Measurements from ENCODE around the gene CERKL. TPM values are rescaled to one million over a fixed set of nuclear protein-coding genes. Genes with fewer than 3 reads are reported as not detected.

The CERKL gene
- total RNA-seq, 1 donor from 2014 or later: not detected

DNA sequence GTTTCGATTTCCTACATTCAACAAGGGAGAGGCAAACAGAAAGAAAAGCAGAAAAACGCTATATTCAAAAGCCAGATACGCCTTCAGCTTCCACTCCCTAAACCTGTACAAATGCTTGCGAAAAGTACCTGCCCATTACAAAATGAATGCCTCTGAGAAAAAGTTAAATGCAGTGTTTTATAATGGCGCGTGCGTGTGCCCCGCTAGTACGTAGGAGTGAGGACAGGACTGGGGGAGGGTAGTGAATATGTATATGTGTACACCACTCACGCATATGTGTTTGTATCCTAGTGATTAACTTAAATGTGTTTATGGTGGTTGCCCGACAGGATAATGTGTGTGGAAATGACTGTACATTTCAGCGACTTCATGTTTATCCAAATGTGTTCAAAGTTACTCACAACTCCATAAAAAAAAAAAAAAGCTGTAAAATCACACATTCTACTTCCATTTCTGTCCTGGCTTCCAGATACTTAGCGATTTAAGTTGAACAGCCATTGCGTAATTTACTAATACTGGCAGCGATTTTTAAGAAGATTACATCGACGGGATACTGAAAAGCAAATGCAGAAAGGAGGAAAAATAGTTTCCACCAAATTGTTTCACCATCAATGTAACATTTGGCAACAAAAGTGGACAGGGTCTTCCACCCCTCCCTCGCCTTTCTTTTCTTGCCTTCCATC, 22.1 kb upstream of the CERKL start:
- H4K20me1 ChIP-seq (ENCODE audit: low read depth): peaks cover 73% of the 10 kb centered on the region
- peaks cover 77% of the 10 kb centered on the region for H3K27me3 Mint-ChIP-seq (ENCODE audit: insufficient read depth, low read depth)
- no peak overlapping the region for H3K4me3 ChIP-seq
- no peaks in the 10 kb centered on the region for H3K9me3 ChIP-seq (ENCODE audit: low read depth)
- no peak overlapping the region for H3K27ac Mint-ChIP-seq
- H3K9me3 Mint-ChIP-seq: no peaks in the 10 kb centered on the region
- no peak overlapping the region for H2AFZ ChIP-seq (replicated peaks)
- H3K4me1 ChIP-seq: peaks cover 11% of the 10 kb centered on the region
- H3K4me2 ChIP-seq: no peak overlapping the region
- H3K36me3 Mint-ChIP-seq: no peaks in the 10 kb centered on the region
- no peak overlapping the region for H3K9ac ChIP-seq
- peaks cover 100% of the 10 kb centered on the region for H3K27me3 ChIP-seq
- TF ChIP-seq EZH2phosphoT487 (IDR thresholded peaks at IDR 0.05) (peak; percentile 3), EZH2 (IDR thresholded peaks at IDR 0.05) (no peak)
- TF ChIP-seq, protein P1, sequence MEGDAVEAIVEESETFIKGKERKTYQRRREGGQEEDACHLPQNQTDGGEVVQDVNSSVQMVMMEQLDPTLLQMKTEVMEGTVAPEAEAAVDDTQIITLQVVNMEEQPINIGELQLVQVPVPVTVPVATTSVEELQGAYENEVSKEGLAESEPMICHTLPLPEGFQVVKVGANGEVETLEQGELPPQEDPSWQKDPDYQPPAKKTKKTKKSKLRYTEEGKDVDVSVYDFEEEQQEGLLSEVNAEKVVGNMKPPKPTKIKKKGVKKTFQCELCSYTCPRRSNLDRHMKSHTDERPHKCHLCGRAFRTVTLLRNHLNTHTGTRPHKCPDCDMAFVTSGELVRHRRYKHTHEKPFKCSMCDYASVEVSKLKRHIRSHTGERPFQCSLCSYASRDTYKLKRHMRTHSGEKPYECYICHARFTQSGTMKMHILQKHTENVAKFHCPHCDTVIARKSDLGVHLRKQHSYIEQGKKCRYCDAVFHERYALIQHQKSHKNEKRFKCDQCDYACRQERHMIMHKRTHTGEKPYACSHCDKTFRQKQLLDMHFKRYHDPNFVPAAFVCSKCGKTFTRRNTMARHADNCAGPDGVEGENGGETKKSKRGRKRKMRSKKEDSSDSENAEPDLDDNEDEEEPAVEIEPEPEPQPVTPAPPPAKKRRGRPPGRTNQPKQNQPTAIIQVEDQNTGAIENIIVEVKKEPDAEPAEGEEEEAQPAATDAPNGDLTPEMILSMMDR (IDR thresholded peaks at IDR 0.05): no peak
- no peaks in the 10 kb centered on the region for H3K36me3 ChIP-seq
- DNase-seq (ENCODE audit: low spot score): no peak
- H3K79me2 ChIP-seq (ENCODE audit: low read depth): no peaks in the 10 kb centered on the region
- peak overlapping the region; percentile 69 for H3K4me3 Mint-ChIP-seq
- peaks cover 12% of the 10 kb centered on the region for H3F3A ChIP-seq (ENCODE audit: low read depth)
- H3K4me1 Mint-ChIP-seq: peaks cover 39% of the 10 kb centered on the region
- H3K27ac ChIP-seq: no peak overlapping the region

- H3K36me3 Mint-ChIP-seq: no peaks in the 10 kb centered on the region
- Histone ChIP-seq H3K36me3 (no peaks in the 10 kb centered on the region), H3F3A (ENCODE audit: low read depth) (peaks cover 8% of the 10 kb centered on the region), H3K79me2 (ENCODE audit: low read depth) (no peaks in the 10 kb centered on the region), H3K4me1 (peaks cover 5% of the 10 kb centered on the region), H3K9me3 (ENCODE audit: low read depth) (no peaks in the 10 kb centered on the region), H3K9ac (no peak overlapping the region), H3K27ac (no peak overlapping the region), H2AFZ (replicated peaks) (no peak overlapping the region), H4K20me1 (ENCODE audit: low read depth) (peaks cover 63% of the 10 kb centered on the region), H3K4me2 (no peak overlapping the region), H3K27me3 (peaks cover 100% of the 10 kb centered on the region), H3K4me3 (no peak overlapping the region)
- no peaks in the 10 kb centered on the region for H3K9me3 Mint-ChIP-seq
- peaks cover 35% of the 10 kb centered on the region for H3K4me1 Mint-ChIP-seq
- H3K27me3 Mint-ChIP-seq (ENCODE audit: insufficient read depth, low read depth): peaks cover 76% of the 10 kb centered on the region
- no peak overlapping the region for H3K27ac Mint-ChIP-seq
- peak; percentile 52 for TF ChIP-seq EZH2 (IDR thresholded peaks at IDR 0.05)
- peak; percentile 59 for TF ChIP-seq EZH2phosphoT487 (IDR thresholded peaks at IDR 0.05)
- TF ChIP-seq, protein P1 (IDR thresholded peaks at IDR 0.05): no peak
- H3K4me3 Mint-ChIP-seq: peak overlapping the region; percentile 40
- DNase-seq (ENCODE audit: low spot score): peak; percentile 96
These were observed 21.1 kb upstream of the CERKL start for GRCh38 chr2:181677912-181678586.

DNA sequence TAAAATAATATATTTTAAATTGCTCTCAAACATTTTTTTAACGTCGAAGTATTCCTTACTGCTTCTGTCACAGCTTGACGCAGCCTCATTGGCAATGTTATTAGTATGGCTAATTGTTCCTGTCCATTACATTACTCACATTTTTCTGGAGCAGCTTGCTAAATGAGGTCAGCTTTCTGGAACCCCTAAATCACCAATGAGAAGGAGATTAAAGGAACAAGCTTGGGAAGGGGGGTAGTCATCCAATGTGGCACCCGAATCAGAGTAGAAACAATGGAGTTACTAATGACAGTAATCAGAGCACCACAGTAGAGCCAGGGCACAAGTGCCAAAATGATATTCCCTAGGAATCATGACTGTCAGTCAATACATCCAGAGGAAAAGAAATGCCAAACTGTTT, 18.3 kb upstream of the CERKL start:
- Histone ChIP-seq H2AFZ (replicated peaks) (no peak overlapping the region), H3K4me1 (no peaks in the 10 kb centered on the region), H3F3A (ENCODE audit: low read depth) (no peaks in the 10 kb centered on the region), H3K27me3 (peaks cover 100% of the 10 kb centered on the region), H3K4me3 (no peak overlapping the region), H3K36me3 (no peaks in the 10 kb centered on the region), H3K4me2 (no peak overlapping the region), H4K20me1 (ENCODE audit: low read depth) (peaks cover 38% of the 10 kb centered on the region), H3K9ac (no peak overlapping the region), H3K27ac (no peak overlapping the region), H3K79me2 (ENCODE audit: low read depth) (no peaks in the 10 kb centered on the region), H3K9me3 (ENCODE audit: low read depth) (no peaks in the 10 kb centered on the region)
- no peak overlapping the region for H3K27ac Mint-ChIP-seq
- H3K36me3 Mint-ChIP-seq: no peaks in the 10 kb centered on the region
- no peak for DNase-seq (ENCODE audit: low spot score)
- peaks cover 12% of the 10 kb centered on the region for H3K4me1 Mint-ChIP-seq
- peaks cover 58% of the 10 kb centered on the region for H3K27me3 Mint-ChIP-seq (ENCODE audit: insufficient read depth, low read depth)
- no peak overlapping the region for H3K4me3 Mint-ChIP-seq
- TF ChIP-seq, protein P1 (IDR thresholded peaks at IDR 0.05): no peak
- no peak for TF ChIP-seq EZH2phosphoT487 (IDR thresholded peaks at IDR 0.05)
- no peak for TF ChIP-seq EZH2 (IDR thresholded peaks at IDR 0.05)
- H3K9me3 Mint-ChIP-seq: no peaks in the 10 kb centered on the region
